Stomach (tissue), 4 donors: Measurements from ENCODE around the gene SDCBP2.

Source experiments
- CTCF ChIP-seq, 7 experiments: fragments of 450-650 bp in 4 of 7; fragments of 200-600 bp in 3 of 7; sonication (generic) in 3 of 7; IDR thresholded peaks; one replicate each; pipeline ENCODE4 v1.5.1; 2016 to 2019; ENCODE audit warnings: antibody characterized with exemption in 7 of 7, control low read depth in 2 of 7, mild to moderate bottlenecking in 1 of 7
- POLR2A ChIP-seq, 4 donors: fragments of 450-650 bp; IDR thresholded peaks; one replicate each; pipeline ENCODE4 v1.6.1; 2016; ENCODE audit warnings: antibody characterized with exemption in 4 of 4, control low read depth in 2 of 4, mild to moderate bottlenecking in 1 of 4, moderate library complexity in 1 of 4
- POLR2AphosphoS5 ChIP-seq, 3 donors: sonication (generic); formaldehyde crosslinking; IDR thresholded peaks; one replicate each; pipeline ENCODE4 v1.6.1; 2016; ENCODE audit warnings: antibody characterized with exemption in 3 of 3

- TF ChIP-seq CTCF (IDR thresholded peaks at IDR 0.05) (no peak), POLR2AphosphoS5 (IDR thresholded peaks at IDR 0.05) (no peak), POLR2A (IDR thresholded peaks at IDR 0.05) (no peak)
These were observed 43.0 kb upstream of the SDCBP2 start for GRCh38 chr20:1371830-1372539.
